MM.1S (cell line): ENCODE data around the gene DNAJB8.

ENCODE experiments used
- DNase-seq: peaks from one replicate; pipeline ENCODE4 v3.0.0-alpha.2; 2015
- H2AFZ ChIP-seq: fragments of 300-600 bp; sonication (generic); 2 replicates; pipeline ENCODE4 v1.6.0; 2016; ENCODE audit warnings: antibody characterized with exemption, low read length
- H3F3A ChIP-seq: fragments of 300-600 bp; sonication (generic); 2 replicates; pipeline ENCODE4 v1.6.1; 2016; ENCODE audit warnings: mild to moderate bottlenecking, antibody characterized with exemption, low read length, moderate library complexity, mixed read lengths; ENCODE audit not compliant: insufficient read depth
- H3K27ac ChIP-seq: fragments of 300-600 bp; sonication (generic); 2 replicates; pipeline ENCODE4 v1.5.1; 2016; ENCODE audit warnings: mild to moderate bottlenecking, low read length
- H3K27me3 ChIP-seq: fragments of 300-600 bp; sonication (generic); replicated peaks from 2 replicates; pipeline ENCODE4 v1.6.0; 2016; ENCODE audit warnings: low read length; ENCODE audit not compliant: insufficient read depth
- H3K36me3 ChIP-seq: fragments of 300-600 bp; sonication (generic); replicated peaks from 2 replicates; pipeline ENCODE4 v1.6.1; 2016; ENCODE audit warnings: mild to moderate bottlenecking, low read length, mixed read lengths; ENCODE audit not compliant: insufficient read depth
- H3K4me1 ChIP-seq: fragments of 300-600 bp; sonication (generic); 2 replicates; pipeline ENCODE4 v1.6.1; 2016; ENCODE audit warnings: low read length, mixed read lengths
- H3K4me2 ChIP-seq: fragments of 300-600 bp; sonication (generic); 2 replicates; pipeline ENCODE4 v1.6.0; 2016; ENCODE audit warnings: low read depth, low read length
- H3K4me3 ChIP-seq: fragments of 300-600 bp; sonication (generic); 2 replicates; pipeline ENCODE4 v1.5.1; 2016; ENCODE audit warnings: low read length, mixed read lengths
- H3K79me2 ChIP-seq: fragments of 300-600 bp; sonication (generic); 2 replicates; pipeline ENCODE4 v1.6.1; 2016; ENCODE audit warnings: mixed run types, low read length, mixed read lengths
- H3K9ac ChIP-seq: fragments of 300-600 bp; sonication (generic); 2 replicates; pipeline ENCODE4 v1.6.1; 2016; ENCODE audit warnings: low read length, mixed read lengths
- H3K9me2 ChIP-seq: fragments of 300-600 bp; sonication (generic); replicated peaks from 2 replicates; pipeline ENCODE4 v1.6.1; 2016; ENCODE audit warnings: mild to moderate bottlenecking, low read length, mixed read lengths; ENCODE audit not compliant: insufficient read depth
- H3K9me3 ChIP-seq: fragments of 300-600 bp; sonication (generic); replicated peaks from 2 replicates; pipeline ENCODE4 v1.6.1; 2016; ENCODE audit warnings: mild to moderate bottlenecking, low read length, mixed read lengths; ENCODE audit not compliant: insufficient read depth
- H4K20me1 ChIP-seq: fragments of 300-600 bp; sonication (generic); 2 replicates; pipeline ENCODE4 v1.6.1; 2016; ENCODE audit warnings: mild to moderate bottlenecking, low read length, moderate library complexity, mixed read lengths; ENCODE audit not compliant: insufficient read depth
- CTCF ChIP-seq: fragments of 300-600 bp; sonication (generic); IDR thresholded peaks from 2 replicates; pipeline ENCODE4 v1.5.1; 2016; ENCODE audit warnings: antibody characterized with exemption, low read length, mixed read lengths
- EZH2 ChIP-seq: fragments of 300-600 bp; sonication (generic); optimal IDR thresholded peaks from 2 replicates; pipeline ENCODE3; 2017; ENCODE audit warnings: low read depth, mild to moderate bottlenecking, antibody characterized with exemption, low read length, mixed read lengths
- EZH2phosphoT487 ChIP-seq: fragments of 300-600 bp; sonication (generic); IDR thresholded peaks from 2 replicates; pipeline ENCODE4 v1.6.1; 2018; ENCODE audit warnings: antibody characterized with exemption, low read length

Gene DNAJB8

DNA sequence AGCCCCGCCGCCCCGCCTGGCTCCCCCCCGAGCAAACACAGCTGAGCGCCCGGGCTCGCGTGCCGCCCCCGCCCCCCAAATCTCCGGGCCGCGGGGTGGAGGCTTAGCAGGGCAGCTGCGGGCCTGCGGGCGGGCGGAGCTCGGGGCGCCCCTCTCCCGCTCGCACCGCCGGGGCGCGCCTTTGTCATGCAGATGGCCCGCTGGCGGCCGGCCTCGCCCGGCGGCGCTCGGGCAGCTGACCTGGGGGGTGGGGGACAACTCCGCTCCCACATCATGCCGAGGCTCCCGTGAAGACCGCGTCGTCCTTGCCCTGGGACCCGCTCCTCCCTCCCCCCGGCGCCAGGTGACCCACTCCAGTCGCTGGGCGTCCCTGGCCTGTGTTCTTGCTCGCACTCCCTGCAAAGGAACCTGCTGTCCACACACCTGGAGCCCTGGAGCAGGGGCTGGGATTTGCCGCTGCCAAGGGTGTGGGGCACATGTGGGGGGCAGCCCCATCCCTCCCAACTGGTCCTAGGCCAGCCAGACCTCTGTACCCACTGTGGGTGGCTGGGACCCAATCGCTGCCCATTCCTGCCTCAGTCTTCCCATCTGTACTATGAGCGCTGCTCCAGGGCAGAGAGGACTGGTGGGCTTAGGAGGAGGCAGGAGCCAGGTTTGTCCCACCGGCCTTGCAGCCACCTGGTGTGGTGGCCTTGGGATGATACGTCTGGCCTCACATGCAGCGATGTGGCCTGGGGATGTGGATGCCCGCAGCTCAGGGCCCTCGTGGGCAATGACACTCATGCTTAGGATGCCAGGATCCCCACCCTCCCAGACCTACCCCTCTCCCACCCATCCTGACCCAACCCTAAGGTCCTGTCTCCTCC, 33.5 kb downstream of the DNAJB8 start:
- no peaks in the 10 kb centered on the region for H3K9me2 ChIP-seq
- H3K9me3 ChIP-seq = no peaks in the 10 kb centered on the region
- H3K9ac ChIP-seq = no peak overlapping the region
- no peaks in the 10 kb centered on the region for H3K36me3 ChIP-seq
- H3K4me3 ChIP-seq = no peak overlapping the region
- H3K27ac ChIP-seq = no peak overlapping the region
- peaks cover 70% of the 10 kb centered on the region for H3K27me3 ChIP-seq
- no peak overlapping the region for H2AFZ ChIP-seq
- no peaks in the 10 kb centered on the region for H4K20me1 ChIP-seq
- no peak for DNase-seq
- H3K4me2 ChIP-seq = no peak overlapping the region
- no peaks in the 10 kb centered on the region for H3F3A ChIP-seq
- H3K4me1 ChIP-seq = no peaks in the 10 kb centered on the region
- TF ChIP-seq EZH2phosphoT487 = no peak
- no peak for TF ChIP-seq EZH2
- no peak for TF ChIP-seq CTCF
- no peaks in the 10 kb centered on the region for H3K79me2 ChIP-seq

GRCh38 chr3:128432301-128432970, 34.3 kb downstream of the DNAJB8 start:
- DNase-seq = no peak
- Histone ChIP-seq H3K9me3 (no peaks in the 10 kb centered on the region), H3K4me2 (no peak overlapping the region), H3K79me2 (no peaks in the 10 kb centered on the region), H3K9me2 (no peaks in the 10 kb centered on the region), H3K9ac (no peak overlapping the region), H3K27ac (no peak overlapping the region), H3K36me3 (no peaks in the 10 kb centered on the region), H3K4me3 (no peak overlapping the region), H3K27me3 (peaks cover 62% of the 10 kb centered on the region), H3F3A (no peaks in the 10 kb centered on the region), H2AFZ (no peak overlapping the region), H4K20me1 (no peaks in the 10 kb centered on the region), H3K4me1 (no peaks in the 10 kb centered on the region)
- no peak for TF ChIP-seq EZH2
- TF ChIP-seq EZH2phosphoT487 = no peak
- TF ChIP-seq CTCF = no peak

DNA sequence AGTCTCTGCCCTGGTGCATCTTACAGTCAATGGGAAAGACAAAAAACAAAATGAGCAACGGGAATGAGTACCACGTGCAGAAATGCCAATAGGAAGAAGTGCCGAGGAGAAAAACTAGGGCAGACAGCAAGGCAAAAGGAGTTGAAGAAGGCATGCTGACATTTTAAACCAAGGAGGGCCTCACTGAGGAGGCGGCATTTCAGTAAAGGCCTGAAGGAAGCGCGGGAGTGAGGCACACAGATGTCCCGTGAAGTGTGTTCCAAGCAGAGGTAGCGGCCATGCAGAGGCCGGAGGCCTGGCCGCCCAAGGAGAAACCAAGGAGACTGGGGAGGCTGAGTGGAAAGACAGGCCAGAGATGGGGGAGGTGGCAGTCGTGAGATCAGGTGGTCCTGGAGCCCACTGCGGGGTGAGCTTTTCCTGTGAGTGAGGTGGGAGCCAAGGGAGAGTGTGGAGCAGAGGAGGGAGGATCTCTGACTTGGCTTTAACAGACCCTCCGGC, 34.8 kb downstream of the DNAJB8 start:
- peaks cover 58% of the 10 kb centered on the region for H3K27me3 ChIP-seq
- H3K4me3 ChIP-seq = no peak overlapping the region
- H3F3A ChIP-seq = no peaks in the 10 kb centered on the region
- no peak overlapping the region for H3K27ac ChIP-seq
- H4K20me1 ChIP-seq = no peaks in the 10 kb centered on the region
- no peak overlapping the region for H3K9ac ChIP-seq
- no peaks in the 10 kb centered on the region for H3K79me2 ChIP-seq
- no peaks in the 10 kb centered on the region for H3K4me1 ChIP-seq
- no peaks in the 10 kb centered on the region for H3K36me3 ChIP-seq
- TF ChIP-seq EZH2 (no peak), CTCF (no peak), EZH2phosphoT487 (no peak)
- H3K9me3 ChIP-seq = no peaks in the 10 kb centered on the region
- no peaks in the 10 kb centered on the region for H3K9me2 ChIP-seq
- no peak for DNase-seq
- H3K4me2 ChIP-seq = no peak overlapping the region
- H2AFZ ChIP-seq = no peak overlapping the region
